HL-60 (cell line): ENCODE results near the gene ATG4D.

ENCODE experiments used
- DNase-seq, 2 experiments: peaks; one replicate each; pipeline ENCODE4 v3.0.0-alpha.2; 2010 to 2020; ENCODE audit warnings: low read depth in 1 of 2, low spot score in 1 of 2
- H3K27ac ChIP-seq: fragments of 250-450 bp; sonication (Bioruptor Pico); replicated peaks from 2 replicates; pipeline ENCODE4 v1.5.1; 2020; ENCODE audit warnings: mild to moderate bottlenecking, moderate library complexity
- H3K27me3 ChIP-seq: fragments of 250-450 bp; sonication (Bioruptor Pico); 2 replicates; pipeline ENCODE4 v1.5.1; 2021; ENCODE audit warnings: mild to moderate bottlenecking, moderate library complexity; ENCODE audit not compliant: insufficient read depth, poor library complexity, severe bottlenecking
- H3K4me3 ChIP-seq: replicated peaks from 2 replicates; pipeline ENCODE4 v1.5.1; 2011; ENCODE audit warnings: mild to moderate bottlenecking, control low read depth, low read length; ENCODE audit not compliant: insufficient read depth
- CTCF ChIP-seq: IDR thresholded peaks from one replicate; pipeline ENCODE4 v1.5.1; 2011; ENCODE audit warnings: low read length, control low read depth, inconsistent platforms; ENCODE audit not compliant: insufficient read depth
- GABPA ChIP-seq: IDR thresholded peaks from 2 replicates; pipeline ENCODE4 v1.6.1; 2012; ENCODE audit warnings: low read depth
- POLR2AphosphoS5 ChIP-seq: IDR thresholded peaks from 2 replicates; pipeline ENCODE4 v1.6.1; 2012; ENCODE audit warnings: low read depth
- SPI1 ChIP-seq: IDR thresholded peaks from 2 replicates; pipeline ENCODE4 v1.6.1; 2012; ENCODE audit warnings: low read depth, mild to moderate bottlenecking, borderline replicate concordance
- TF ChIP-seq, protein P1 (sequence below): IDR thresholded peaks from 2 replicates; pipeline ENCODE4 v1.6.1; 2012; ENCODE audit warnings: low read depth; ENCODE audit not compliant: insufficient replicate concordance

Gene ATG4D

DNA sequence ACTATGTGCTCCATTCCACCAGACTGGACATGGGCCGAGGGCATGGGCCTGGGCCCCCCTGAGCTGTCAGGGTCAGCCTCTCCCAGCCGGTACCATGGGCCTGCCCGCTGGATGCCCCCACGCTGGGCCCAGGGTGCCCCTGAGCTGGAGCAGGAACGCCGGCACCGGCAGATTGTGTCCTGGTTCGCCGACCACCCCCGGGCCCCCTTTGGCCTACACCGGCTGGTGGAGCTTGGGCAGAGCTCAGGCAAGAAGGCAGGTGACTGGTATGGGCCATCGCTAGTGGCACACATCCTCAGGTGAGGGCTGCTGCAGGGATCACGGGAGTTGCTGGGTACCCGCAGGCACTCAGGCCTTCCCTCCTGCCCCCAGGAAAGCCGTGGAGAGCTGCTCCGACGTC, 3.1 kb downstream of the ATG4D start:
- H3K4me3 ChIP-seq: no peak overlapping the region
- DNase-seq: no peak
- H3K27ac ChIP-seq: no peak overlapping the region
- TF ChIP-seq CTCF: no peak
- no peak for TF ChIP-seq GABPA
- TF ChIP-seq, protein P1, sequence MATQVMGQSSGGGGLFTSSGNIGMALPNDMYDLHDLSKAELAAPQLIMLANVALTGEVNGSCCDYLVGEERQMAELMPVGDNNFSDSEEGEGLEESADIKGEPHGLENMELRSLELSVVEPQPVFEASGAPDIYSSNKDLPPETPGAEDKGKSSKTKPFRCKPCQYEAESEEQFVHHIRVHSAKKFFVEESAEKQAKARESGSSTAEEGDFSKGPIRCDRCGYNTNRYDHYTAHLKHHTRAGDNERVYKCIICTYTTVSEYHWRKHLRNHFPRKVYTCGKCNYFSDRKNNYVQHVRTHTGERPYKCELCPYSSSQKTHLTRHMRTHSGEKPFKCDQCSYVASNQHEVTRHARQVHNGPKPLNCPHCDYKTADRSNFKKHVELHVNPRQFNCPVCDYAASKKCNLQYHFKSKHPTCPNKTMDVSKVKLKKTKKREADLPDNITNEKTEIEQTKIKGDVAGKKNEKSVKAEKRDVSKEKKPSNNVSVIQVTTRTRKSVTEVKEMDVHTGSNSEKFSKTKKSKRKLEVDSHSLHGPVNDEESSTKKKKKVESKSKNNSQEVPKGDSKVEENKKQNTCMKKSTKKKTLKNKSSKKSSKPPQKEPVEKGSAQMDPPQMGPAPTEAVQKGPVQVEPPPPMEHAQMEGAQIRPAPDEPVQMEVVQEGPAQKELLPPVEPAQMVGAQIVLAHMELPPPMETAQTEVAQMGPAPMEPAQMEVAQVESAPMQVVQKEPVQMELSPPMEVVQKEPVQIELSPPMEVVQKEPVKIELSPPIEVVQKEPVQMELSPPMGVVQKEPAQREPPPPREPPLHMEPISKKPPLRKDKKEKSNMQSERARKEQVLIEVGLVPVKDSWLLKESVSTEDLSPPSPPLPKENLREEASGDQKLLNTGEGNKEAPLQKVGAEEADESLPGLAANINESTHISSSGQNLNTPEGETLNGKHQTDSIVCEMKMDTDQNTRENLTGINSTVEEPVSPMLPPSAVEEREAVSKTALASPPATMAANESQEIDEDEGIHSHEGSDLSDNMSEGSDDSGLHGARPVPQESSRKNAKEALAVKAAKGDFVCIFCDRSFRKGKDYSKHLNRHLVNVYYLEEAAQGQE: no peak
- TF ChIP-seq POLR2AphosphoS5: no peak
- TF ChIP-seq SPI1: no peak
- H3K27me3 ChIP-seq: no peaks in the 10 kb centered on the region

DNA sequence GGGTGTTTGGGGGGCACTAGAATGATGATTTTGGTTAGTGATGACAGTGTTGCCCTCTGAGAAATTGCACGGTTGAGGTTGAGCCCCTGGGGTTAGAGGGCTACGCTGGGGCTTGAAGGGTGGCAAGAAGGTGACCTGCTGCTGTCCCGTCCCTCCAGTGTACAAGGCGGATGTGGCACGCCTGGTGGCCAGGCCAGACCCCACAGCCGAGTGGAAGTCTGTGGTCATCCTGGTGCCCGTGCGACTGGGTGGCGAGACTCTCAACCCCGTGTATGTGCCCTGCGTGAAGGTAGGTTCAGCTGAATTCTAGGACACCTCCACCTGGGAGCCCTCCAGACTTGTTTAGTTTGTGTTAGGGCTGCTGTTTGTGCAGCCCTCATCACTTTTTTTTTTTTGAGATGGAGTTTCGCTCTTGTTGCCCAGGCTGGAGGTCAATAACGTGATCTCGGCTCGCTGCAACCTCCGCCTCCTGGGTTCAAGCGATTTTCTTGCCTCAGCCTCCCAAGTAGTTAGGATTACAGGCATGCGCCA, 5.1 kb downstream of the ATG4D start:
- no peak for TF ChIP-seq GABPA
- no peak for TF ChIP-seq POLR2AphosphoS5
- no peak for TF ChIP-seq SPI1
- TF ChIP-seq, protein P1: no peak
- no peak for TF ChIP-seq CTCF
- Histone ChIP-seq H3K27me3 (no peaks in the 10 kb centered on the region), H3K4me3 (no peak overlapping the region), H3K27ac (no peak overlapping the region)
- DNase-seq: no peak

DNA sequence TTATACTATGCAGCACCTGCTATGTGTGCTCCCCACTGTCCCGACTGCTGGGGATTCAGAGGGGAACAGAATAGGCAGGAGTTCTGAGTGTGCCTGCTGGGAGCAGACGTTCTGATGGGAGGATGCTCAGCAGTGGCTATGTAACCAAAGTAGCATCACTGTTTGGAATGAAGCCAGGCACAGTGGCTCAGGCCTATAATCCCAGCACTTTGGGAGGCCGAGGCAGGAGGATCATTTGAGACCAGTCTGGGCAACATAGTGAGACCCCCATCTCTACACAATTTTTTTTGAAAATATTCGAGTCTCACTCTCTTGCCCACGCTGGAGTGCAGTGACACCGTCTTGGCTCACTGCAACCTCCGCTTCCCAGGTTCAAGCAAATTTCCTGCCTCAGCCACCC, 6.0 kb downstream of the ATG4D start:
- Histone ChIP-seq H3K27me3 (no peaks in the 10 kb centered on the region), H3K4me3 (no peak overlapping the region), H3K27ac (no peak overlapping the region)
- no peak for DNase-seq
- TF ChIP-seq SPI1 (no peak), POLR2AphosphoS5 (no peak), GABPA (no peak), CTCF (no peak)
- TF ChIP-seq, protein P1: no peak
